ENCODE measurements around the gene NLRP10. TPM values are rescaled to one million over a fixed set of nuclear protein-coding genes. Genes with fewer than 3 reads are reported as not detected.

Gene NLRP10
- total and polyA plus RNA-seq, 2 of the 13 experiments (the other 11 are each of a cell fraction or from before 2014, with no cell fraction given) = not detected

DNA sequence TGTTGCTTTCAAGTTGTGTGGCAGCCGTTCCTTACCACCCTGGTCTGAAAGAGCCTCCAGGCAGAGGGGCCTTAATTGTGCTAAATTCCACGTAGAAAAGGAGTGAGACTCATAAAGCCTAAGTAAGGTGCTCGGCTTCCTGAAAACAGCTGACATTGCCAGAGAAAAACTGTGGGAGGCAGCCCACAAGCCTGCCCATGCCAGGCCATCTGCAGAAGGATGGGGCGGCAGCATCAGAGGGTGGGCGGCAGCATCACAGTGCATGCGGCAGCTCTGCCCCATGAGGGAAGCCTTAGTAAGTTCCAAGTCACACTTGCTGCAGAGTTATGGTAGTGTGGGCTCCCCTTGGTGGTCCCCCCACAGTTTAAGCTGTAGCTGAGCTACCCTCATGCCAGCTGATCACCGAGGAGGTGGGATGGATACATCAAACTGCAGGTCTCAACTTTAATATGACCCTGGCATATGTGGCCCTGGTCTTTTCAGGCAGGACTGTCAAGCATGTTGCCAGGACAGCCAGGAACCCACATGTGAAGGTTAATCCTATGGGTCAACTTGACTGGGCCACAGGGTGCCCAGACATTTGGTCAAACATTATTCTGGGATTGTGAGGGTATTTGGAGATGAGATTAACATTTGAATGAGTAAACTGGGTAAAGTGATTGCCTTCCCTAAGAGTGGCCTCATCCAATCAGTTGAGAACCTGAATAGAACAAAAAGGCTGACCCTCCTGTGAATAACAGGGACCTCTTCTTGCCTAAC lies 18.8 kb upstream of the NLRP10 start (continued):
- TF ChIP-seq, protein P1, sequence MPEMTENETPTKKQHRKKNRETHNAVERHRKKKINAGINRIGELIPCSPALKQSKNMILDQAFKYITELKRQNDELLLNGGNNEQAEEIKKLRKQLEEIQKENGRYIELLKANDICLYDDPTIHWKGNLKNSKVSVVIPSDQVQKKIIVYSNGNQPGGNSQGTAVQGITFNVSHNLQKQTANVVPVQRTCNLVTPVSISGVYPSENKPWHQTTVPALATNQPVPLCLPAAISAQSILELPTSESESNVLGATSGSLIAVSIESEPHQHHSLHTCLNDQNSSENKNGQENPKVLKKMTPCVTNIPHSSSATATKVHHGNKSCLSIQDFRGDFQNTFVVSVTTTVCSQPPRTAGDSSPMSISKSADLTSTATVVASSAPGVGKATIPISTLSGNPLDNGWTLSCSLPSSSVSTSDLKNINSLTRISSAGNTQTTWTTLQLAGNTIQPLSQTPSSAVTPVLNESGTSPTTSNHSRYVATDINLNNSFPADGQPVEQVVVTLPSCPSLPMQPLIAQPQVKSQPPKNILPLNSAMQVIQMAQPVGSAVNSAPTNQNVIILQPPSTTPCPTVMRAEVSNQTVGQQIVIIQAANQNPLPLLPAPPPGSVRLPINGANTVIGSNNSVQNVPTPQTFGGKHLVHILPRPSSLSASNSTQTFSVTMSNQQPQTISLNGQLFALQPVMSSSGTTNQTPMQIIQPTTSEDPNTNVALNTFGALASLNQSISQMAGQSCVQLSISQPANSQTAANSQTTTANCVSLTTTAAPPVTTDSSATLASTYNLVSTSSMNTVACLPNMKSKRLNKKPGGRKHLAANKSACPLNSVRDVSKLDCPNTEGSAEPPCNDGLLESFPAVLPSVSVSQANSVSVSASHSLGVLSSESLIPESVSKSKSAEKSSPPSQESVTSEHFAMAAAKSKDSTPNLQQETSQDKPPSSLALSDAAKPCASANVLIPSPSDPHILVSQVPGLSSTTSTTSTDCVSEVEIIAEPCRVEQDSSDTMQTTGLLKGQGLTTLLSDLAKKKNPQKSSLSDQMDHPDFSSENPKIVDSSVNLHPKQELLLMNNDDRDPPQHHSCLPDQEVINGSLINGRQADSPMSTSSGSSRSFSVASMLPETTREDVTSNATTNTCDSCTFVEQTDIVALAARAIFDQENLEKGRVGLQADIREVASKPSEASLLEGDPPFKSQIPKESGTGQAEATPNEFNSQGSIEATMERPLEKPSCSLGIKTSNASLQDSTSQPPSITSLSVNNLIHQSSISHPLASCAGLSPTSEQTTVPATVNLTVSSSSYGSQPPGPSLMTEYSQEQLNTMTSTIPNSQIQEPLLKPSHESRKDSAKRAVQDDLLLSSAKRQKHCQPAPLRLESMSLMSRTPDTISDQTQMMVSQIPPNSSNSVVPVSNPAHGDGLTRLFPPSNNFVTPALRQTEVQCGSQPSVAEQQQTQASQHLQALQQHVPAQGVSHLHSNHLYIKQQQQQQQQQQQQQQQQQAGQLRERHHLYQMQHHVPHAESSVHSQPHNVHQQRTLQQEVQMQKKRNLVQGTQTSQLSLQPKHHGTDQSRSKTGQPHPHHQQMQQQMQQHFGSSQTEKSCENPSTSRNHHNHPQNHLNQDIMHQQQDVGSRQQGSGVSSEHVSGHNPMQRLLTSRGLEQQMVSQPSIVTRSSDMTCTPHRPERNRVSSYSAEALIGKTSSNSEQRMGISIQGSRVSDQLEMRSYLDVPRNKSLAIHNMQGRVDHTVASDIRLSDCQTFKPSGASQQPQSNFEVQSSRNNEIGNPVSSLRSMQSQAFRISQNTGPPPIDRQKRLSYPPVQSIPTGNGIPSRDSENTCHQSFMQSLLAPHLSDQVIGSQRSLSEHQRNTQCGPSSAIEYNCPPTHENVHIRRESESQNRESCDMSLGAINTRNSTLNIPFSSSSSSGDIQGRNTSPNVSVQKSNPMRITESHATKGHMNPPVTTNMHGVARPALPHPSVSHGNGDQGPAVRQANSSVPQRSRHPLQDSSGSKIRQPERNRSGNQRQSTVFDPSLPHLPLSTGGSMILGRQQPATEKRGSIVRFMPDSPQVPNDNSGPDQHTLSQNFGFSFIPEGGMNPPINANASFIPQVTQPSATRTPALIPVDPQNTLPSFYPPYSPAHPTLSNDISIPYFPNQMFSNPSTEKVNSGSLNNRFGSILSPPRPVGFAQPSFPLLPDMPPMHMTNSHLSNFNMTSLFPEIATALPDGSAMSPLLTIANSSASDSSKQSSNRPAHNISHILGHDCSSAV (CRISPR knock-in tag; IDR thresholded peaks at IDR 0.05; ENCODE audit: borderline replicate concordance) = no peak
- no peak for TF ChIP-seq ZNF737 (CRISPR knock-in tag; IDR thresholded peaks at IDR 0.05; ENCODE audit: borderline replicate concordance)
- no peak for TF ChIP-seq GLI4 (CRISPR knock-in tag; IDR thresholded peaks at IDR 0.05; ENCODE audit: borderline replicate concordance)
- no peak for TF ChIP-seq TEAD2 (CRISPR knock-in tag; IDR thresholded peaks at IDR 0.05)
- TF ChIP-seq, protein P2, sequence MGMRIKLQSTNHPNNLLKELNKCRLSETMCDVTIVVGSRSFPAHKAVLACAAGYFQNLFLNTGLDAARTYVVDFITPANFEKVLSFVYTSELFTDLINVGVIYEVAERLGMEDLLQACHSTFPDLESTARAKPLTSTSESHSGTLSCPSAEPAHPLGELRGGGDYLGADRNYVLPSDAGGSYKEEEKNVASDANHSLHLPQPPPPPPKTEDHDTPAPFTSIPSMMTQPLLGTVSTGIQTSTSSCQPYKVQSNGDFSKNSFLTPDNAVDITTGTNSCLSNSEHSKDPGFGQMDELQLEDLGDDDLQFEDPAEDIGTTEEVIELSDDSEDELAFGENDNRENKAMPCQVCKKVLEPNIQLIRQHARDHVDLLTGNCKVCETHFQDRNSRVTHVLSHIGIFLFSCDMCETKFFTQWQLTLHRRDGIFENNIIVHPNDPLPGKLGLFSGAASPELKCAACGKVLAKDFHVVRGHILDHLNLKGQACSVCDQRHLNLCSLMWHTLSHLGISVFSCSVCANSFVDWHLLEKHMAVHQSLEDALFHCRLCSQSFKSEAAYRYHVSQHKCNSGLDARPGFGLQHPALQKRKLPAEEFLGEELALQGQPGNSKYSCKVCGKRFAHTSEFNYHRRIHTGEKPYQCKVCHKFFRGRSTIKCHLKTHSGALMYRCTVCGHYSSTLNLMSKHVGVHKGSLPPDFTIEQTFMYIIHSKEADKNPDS (CRISPR knock-in tag; IDR thresholded peaks at IDR 0.05) = no peak
- TF ChIP-seq ZNF558 (CRISPR knock-in tag; IDR thresholded peaks at IDR 0.05; ENCODE audit: borderline replicate concordance) = no peak
- TF ChIP-seq, protein P3, sequence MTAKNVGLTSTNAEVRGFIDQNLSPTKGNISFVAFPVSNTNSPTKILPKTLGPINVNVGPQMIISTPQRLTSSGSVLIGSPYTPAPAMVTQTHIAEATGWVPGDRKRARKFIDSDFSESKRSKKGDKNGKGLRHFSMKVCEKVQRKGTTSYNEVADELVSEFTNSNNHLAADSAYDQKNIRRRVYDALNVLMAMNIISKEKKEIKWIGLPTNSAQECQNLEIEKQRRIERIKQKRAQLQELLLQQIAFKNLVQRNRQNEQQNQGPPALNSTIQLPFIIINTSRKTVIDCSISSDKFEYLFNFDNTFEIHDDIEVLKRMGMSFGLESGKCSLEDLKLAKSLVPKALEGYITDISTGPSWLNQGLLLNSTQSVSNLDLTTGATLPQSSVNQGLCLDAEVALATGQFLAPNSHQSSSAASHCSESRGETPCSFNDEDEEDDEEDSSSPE (CRISPR knock-in tag; IDR thresholded peaks at IDR 0.05) = no peak
- TF ChIP-seq SMC3 (IDR thresholded peaks at IDR 0.05; ENCODE audit: low read length) = no peak
- TF ChIP-seq LCORL (IDR thresholded peaks at IDR 0.05) = no peak
- TF ChIP-seq LCORL (CRISPR knock-in tag; IDR thresholded peaks at IDR 0.05) = no peak
